HCT116 (cell line): ENCODE measurements around the gene A2M. TPM values are rescaled to one million over a fixed set of nuclear protein-coding genes. Genes with fewer than 3 reads are reported as not detected.

Experiments used
- ATAC-seq: fragments of 200-7000 bp; cut with Tn5 transposase; 2 replicates; pipeline ENCODE4 v1.9.1; 2020; ENCODE audit warnings: mild to moderate bottlenecking, moderate library complexity
- BruUV-seq: library from RNA; stranded (reverse); fragments of 400-500 nt; replicated peaks from 2 replicates; lab custom pipeline; 2021; lab: Mats Ljungman, UMichigan
- CTCF ChIA-PET: fragments of 300-600 bp; sonication (Branson Sonifier 250); formaldehyde crosslinking; loops from one replicate; lab custom pipeline; 2021; ENCODE audit warnings: antibody characterized with exemption; lab: Charles Lee
- POLR2A ChIA-PET: fragments of 300-600, 350-600 bp; sonication (Branson Sonifier 250); formaldehyde crosslinking; loops from one replicate; lab custom pipeline; 2021; ENCODE audit warnings: antibody characterized with exemption; lab: Charles Lee
- RAD21 ChIA-PET, 2 experiments: fragments of 300-600 bp; sonication (Branson Sonifier 250); formaldehyde crosslinking; loops; one replicate each; lab custom pipeline; 2023; ENCODE audit warnings: low total read pairs in 2 of 2; ENCODE audit not compliant: uncharacterized antibody in 2 of 2, unreplicated experiment in 2 of 2, low non-redundant PET in 1 of 2; lab: Charles Lee
- DNase-seq: peaks from one replicate; pipeline ENCODE4 v3.0.0-alpha.2; 2010; ENCODE audit warnings: low read depth, low spot score
- H2AFZ ChIP-seq: fragments of 200-600 bp; shearing (Covaris generic), sonication (generic); 2 replicates; pipeline ENCODE4 v1.6.1; 2017; ENCODE audit warnings: low read depth, mixed run types, mixed read lengths, antibody characterized with exemption, low read length; ENCODE audit not compliant: poor library complexity, severe bottlenecking
- H3K27ac ChIP-seq: 2 replicates; pipeline ENCODE4 v1.5.1; 2012; ENCODE audit warnings: low read depth, low read length
- H3K27me3 ChIP-seq: fragments of 200-600 bp; sonication (generic); 2 replicates; pipeline ENCODE4 v1.6.1; 2016; ENCODE audit warnings: mixed run types, low read length, mixed read lengths; ENCODE audit not compliant: insufficient read depth
- H3K36me3 ChIP-seq, 2 experiments: fragments of 200-500 bp in 1 of 2; fragments of 200-600 bp in 1 of 2; sonication (Bioruptor generic) in 1 of 2; sonication (generic) in 1 of 2; 2 replicates each; pipeline versions ENCODE4 v1.5.1 to v1.6.1; 2014 to 2016; ENCODE audit warnings: low read length in 2 of 2, inconsistent platforms in 1 of 2, mixed read lengths in 1 of 2, mixed run types in 1 of 2; ENCODE audit not compliant: insufficient read depth in 2 of 2, control insufficient read depth in 1 of 2
- H3K4me1 ChIP-seq, 2 experiments: fragments of 200-600 bp in 1 of 2; sonication (generic) in 1 of 2; 2 replicates each; pipeline versions ENCODE4 v1.5.1 to v1.6.1; 2012 to 2017; ENCODE audit warnings: low read length in 2 of 2, inconsistent platforms in 1 of 2, mild to moderate bottlenecking in 1 of 2, mixed read lengths in 1 of 2, mixed run types in 1 of 2, moderate library complexity in 1 of 2; ENCODE audit not compliant: insufficient read depth in 2 of 2, control insufficient read depth in 1 of 2
- H3K4me2 ChIP-seq: fragments of 200-600 bp; sonication (generic); 2 replicates; pipeline ENCODE4 v1.6.1; 2017; ENCODE audit warnings: mixed run types, low read length, mixed read lengths
- H3K4me3 ChIP-seq, 2 experiments: fragments of 200-600 bp in 1 of 2; sonication (generic) in 1 of 2; replicated peaks in 1 of 2; 2 replicates each; pipeline ENCODE4 v1.5.1; 2011 to 2016; ENCODE audit warnings: low read length in 2 of 2, control low read depth in 1 of 2, low read depth in 1 of 2, mild to moderate bottlenecking in 1 of 2, mixed read lengths in 1 of 2, mixed run types in 1 of 2
- H3K79me2 ChIP-seq: fragments of 200-600 bp; sonication (generic); 2 replicates; pipeline ENCODE4 v1.6.1; 2017; ENCODE audit warnings: mild to moderate bottlenecking, mixed run types, low read length, moderate library complexity, mixed read lengths; ENCODE audit not compliant: insufficient read depth
- H3K9ac ChIP-seq: fragments of 200-600 bp; sonication (generic); 2 replicates; pipeline ENCODE4 v1.6.1; 2016; ENCODE audit warnings: low read length, mixed read lengths
- H3K9me2 ChIP-seq: fragments of 200-600 bp; sonication (generic), shearing (Covaris generic); 2 replicates; pipeline ENCODE4 v1.6.1; 2017; ENCODE audit warnings: mixed run types, mild to moderate bottlenecking, moderate library complexity; ENCODE audit not compliant: insufficient read depth
- H3K9me3 ChIP-seq, 2 experiments: fragments of 200-500 bp in 1 of 2; fragments of 200-600 bp in 1 of 2; sonication (Bioruptor generic) in 1 of 2; sonication (generic) in 1 of 2; 2 replicates each; pipeline ENCODE4 v1.6.1; 2014 to 2017; ENCODE audit warnings: low read length in 2 of 2, mixed read lengths in 2 of 2, inconsistent platforms in 1 of 2, low read depth in 1 of 2, mild to moderate bottlenecking in 1 of 2, mixed run types in 1 of 2, moderate library complexity in 1 of 2; ENCODE audit not compliant: control insufficient read depth in 1 of 2, insufficient read depth in 1 of 2
- H4K20me1 ChIP-seq: fragments of 200-600 bp; sonication (generic), shearing (Covaris generic); 2 replicates; pipeline ENCODE4 v1.6.1; 2017; ENCODE audit warnings: mixed run types, mild to moderate bottlenecking, moderate library complexity; ENCODE audit not compliant: insufficient read depth
- CBX3 ChIP-seq: IDR thresholded peaks from 2 replicates; pipeline ENCODE4 v1.6.1; 2012; ENCODE audit warnings: low read depth
- CEBPB ChIP-seq: IDR thresholded peaks from 2 replicates; pipeline ENCODE4 v1.6.1; 2012; ENCODE audit warnings: low read depth
- EGR1 ChIP-seq: IDR thresholded peaks from 2 replicates; pipeline ENCODE4 v1.6.1; 2012; ENCODE audit warnings: low read depth
- ELF1 ChIP-seq: IDR thresholded peaks from 2 replicates; pipeline ENCODE4 v1.6.1; 2012; ENCODE audit warnings: low read depth, borderline replicate concordance
- EZH2 ChIP-seq: fragments of 200-600 bp; sonication (generic); IDR thresholded peaks from 2 replicates; pipeline ENCODE4 v1.6.1; 2017; ENCODE audit warnings: antibody characterized with exemption, mixed run types
- EZH2phosphoT487 ChIP-seq: fragments of 200-600 bp; IDR thresholded peaks from 2 replicates; pipeline ENCODE4 v1.6.1; 2018; ENCODE audit warnings: antibody characterized with exemption, borderline replicate concordance
- JUND ChIP-seq: IDR thresholded peaks from 2 replicates; pipeline ENCODE4 v1.6.1; 2012
- POLR2A ChIP-seq: IDR thresholded peaks from 2 replicates; pipeline ENCODE4 v1.7.0; 2011; ENCODE audit warnings: borderline replicate concordance; ENCODE audit not compliant: insufficient read depth, insufficient read length; ENCODE audit errors: extremely low read depth
- POLR2AphosphoS5 ChIP-seq: IDR thresholded peaks from 2 replicates; pipeline ENCODE4 v1.6.1; 2011; ENCODE audit warnings: mild to moderate bottlenecking, low read depth, low read length, moderate library complexity
- RAD21 ChIP-seq: IDR thresholded peaks from 2 replicates; pipeline ENCODE4 v1.6.1; 2012; ENCODE audit warnings: low read depth, mild to moderate bottlenecking
- SIN3A ChIP-seq: IDR thresholded peaks from 2 replicates; pipeline ENCODE4 v1.6.1; 2012; ENCODE audit warnings: low read depth
- SRF ChIP-seq: IDR thresholded peaks from 2 replicates; pipeline ENCODE4 v1.6.1; 2012; ENCODE audit warnings: low read depth
- TCF7L2 ChIP-seq: IDR thresholded peaks from 2 replicates; pipeline ENCODE4 v1.7.0; 2011; ENCODE audit warnings: borderline replicate concordance, inconsistent platforms; ENCODE audit not compliant: insufficient read depth, insufficient read length; ENCODE audit errors: extremely low read depth
- YY1 ChIP-seq: IDR thresholded peaks from 2 replicates; pipeline ENCODE4 v1.6.1; 2011; ENCODE audit warnings: low read length, low read depth, moderate library complexity, mild to moderate bottlenecking; ENCODE audit not compliant: insufficient replicate concordance; ENCODE audit errors: extremely low read depth
- ZNF274 ChIP-seq: fragments of 200-500 bp; sonication (Bioruptor generic); IDR thresholded peaks from 2 replicates; pipeline ENCODE4 v1.6.1; 2014; ENCODE audit warnings: mild to moderate bottlenecking, low read depth, low read length, inconsistent platforms
- intact Hi-C: fragments of 100-400 bp; cut with micrococcal nuclease; formaldehyde crosslinking; loops from 2 replicates; pipeline ENCODE4 v1.10.0; 2022
- total RNA-seq: library from RNA; stranded (reverse); gene quantifications from one replicate; pipeline ENCODE4 v1.2.1, GENCODE V29; 2021; ENCODE audit not compliant: unreplicated experiment
- TF ChIP-seq, protein P1 (sequence below), 3 experiments: fragments of 200-600 bp in 1 of 3; sonication (generic) in 1 of 3; IDR thresholded peaks in 2 of 3; conservative IDR thresholded peaks in 1 of 3; 2 replicates each; pipeline ENCODE4 v1.5.1; 2012 to 2017; ENCODE audit warnings: low read depth in 2 of 3, low read length in 2 of 3, antibody characterized with exemption in 1 of 3, borderline replicate concordance in 1 of 3, control low read depth in 1 of 3, mild to moderate bottlenecking in 1 of 3, mixed read lengths in 1 of 3, mixed run types in 1 of 3, moderate library complexity in 1 of 3; ENCODE audit not compliant: insufficient read depth in 1 of 3
- TF ChIP-seq, protein P2 (sequence below): IDR thresholded peaks from 2 replicates; pipeline ENCODE4 v1.6.1; 2012
- TF ChIP-seq, protein P3 (sequence below): IDR thresholded peaks from 2 replicates; pipeline ENCODE4 v1.6.1; 2011; ENCODE audit warnings: mild to moderate bottlenecking, low read length, moderate library complexity; ENCODE audit not compliant: insufficient replicate concordance; ENCODE audit errors: extremely low read depth

The A2M gene
- total RNA-seq, 1 experiment from 2014 or later, result 3.0 TPM

DNA sequence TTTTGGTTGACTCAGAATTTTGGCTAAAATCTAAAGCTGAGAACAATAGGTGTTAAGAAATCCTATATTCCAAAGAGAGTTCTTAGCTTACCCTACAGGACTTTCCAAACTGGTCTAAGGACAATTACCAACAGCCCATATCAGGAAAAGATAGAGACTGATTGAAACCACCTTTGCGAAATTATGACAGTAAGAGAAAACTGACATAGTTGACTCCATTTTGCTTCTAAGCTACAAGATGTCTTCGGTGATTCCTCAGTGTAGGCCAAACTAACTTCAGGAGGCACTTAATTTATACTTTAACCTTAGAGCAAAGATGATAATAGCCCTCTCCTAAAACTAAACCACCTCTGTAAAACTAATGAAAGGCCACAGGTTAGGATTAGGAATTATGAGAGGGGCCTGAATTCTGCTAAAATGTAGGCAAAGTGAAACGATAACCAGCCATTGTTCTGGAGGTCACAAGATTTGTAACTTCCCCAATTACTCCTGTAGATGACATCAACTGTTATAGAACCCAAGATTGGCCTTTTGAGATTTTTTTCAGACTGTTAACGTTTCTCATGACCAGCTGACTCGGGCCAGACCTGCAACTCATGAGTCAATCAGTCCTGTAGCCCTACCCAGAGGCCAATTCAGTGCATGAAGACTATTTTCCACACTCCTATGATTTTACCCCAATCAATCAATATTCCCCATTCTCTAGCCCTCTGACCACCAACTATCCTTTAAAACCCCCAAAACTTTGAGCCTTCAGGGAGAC, 83.3 kb downstream of the A2M start:
- no peak for TF ChIP-seq SRF
- TF ChIP-seq YY1, result no peak
- TF ChIP-seq, protein P1, sequence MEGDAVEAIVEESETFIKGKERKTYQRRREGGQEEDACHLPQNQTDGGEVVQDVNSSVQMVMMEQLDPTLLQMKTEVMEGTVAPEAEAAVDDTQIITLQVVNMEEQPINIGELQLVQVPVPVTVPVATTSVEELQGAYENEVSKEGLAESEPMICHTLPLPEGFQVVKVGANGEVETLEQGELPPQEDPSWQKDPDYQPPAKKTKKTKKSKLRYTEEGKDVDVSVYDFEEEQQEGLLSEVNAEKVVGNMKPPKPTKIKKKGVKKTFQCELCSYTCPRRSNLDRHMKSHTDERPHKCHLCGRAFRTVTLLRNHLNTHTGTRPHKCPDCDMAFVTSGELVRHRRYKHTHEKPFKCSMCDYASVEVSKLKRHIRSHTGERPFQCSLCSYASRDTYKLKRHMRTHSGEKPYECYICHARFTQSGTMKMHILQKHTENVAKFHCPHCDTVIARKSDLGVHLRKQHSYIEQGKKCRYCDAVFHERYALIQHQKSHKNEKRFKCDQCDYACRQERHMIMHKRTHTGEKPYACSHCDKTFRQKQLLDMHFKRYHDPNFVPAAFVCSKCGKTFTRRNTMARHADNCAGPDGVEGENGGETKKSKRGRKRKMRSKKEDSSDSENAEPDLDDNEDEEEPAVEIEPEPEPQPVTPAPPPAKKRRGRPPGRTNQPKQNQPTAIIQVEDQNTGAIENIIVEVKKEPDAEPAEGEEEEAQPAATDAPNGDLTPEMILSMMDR (IDR thresholded peaks at IDR 0.05 in 2 of 3, conservative IDR thresholded peaks at IDR 0.05 in 1 of 3; ENCODE audit: borderline replicate concordance in 1 of 3, insufficient read depth in 1 of 3, low read depth in 2 of 3, low read length in 2 of 3), result no peak
- TF ChIP-seq ZNF274, result no peak
- TF ChIP-seq SIN3A, result no peak
- no peak for TF ChIP-seq EZH2phosphoT487
- no peak for TF ChIP-seq CBX3
- TF ChIP-seq TCF7L2, result no peak
- TF ChIP-seq EZH2, result no peak
- TF ChIP-seq POLR2AphosphoS5, result no peak
- TF ChIP-seq POLR2A, result no peak
- no peak for TF ChIP-seq CEBPB
- no peak for TF ChIP-seq EGR1
- no peak for TF ChIP-seq JUND
- TF ChIP-seq, protein P2, sequence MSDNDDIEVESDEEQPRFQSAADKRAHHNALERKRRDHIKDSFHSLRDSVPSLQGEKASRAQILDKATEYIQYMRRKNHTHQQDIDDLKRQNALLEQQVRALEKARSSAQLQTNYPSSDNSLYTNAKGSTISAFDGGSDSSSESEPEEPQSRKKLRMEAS, result no peak
- TF ChIP-seq ELF1, result no peak
- TF ChIP-seq RAD21, result no peak
- TF ChIP-seq, protein P3, sequence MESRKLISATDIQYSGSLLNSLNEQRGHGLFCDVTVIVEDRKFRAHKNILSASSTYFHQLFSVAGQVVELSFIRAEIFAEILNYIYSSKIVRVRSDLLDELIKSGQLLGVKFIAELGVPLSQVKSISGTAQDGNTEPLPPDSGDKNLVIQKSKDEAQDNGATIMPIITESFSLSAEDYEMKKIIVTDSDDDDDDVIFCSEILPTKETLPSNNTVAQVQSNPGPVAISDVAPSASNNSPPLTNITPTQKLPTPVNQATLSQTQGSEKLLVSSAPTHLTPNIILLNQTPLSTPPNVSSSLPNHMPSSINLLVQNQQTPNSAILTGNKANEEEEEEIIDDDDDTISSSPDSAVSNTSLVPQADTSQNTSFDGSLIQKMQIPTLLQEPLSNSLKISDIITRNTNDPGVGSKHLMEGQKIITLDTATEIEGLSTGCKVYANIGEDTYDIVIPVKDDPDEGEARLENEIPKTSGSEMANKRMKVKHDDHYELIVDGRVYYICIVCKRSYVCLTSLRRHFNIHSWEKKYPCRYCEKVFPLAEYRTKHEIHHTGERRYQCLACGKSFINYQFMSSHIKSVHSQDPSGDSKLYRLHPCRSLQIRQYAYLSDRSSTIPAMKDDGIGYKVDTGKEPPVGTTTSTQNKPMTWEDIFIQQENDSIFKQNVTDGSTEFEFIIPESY, result no peak
- TF ChIP-seq, all 23 proteins: peak for 0
- no peak for ATAC-seq
- Histone ChIP-seq H3K36me3 (no peaks in the 10 kb centered on the region), H2AFZ (no peak overlapping the region), H3K9me2 (no peaks in the 10 kb centered on the region), H3K79me2 (no peaks in the 10 kb centered on the region), H3K27ac (no peak overlapping the region), H3K4me2 (no peak overlapping the region), H3K4me1 (no peaks in the 10 kb centered on the region), H4K20me1 (no peaks in the 10 kb centered on the region), H3K9ac (no peak overlapping the region), H3K27me3 (no peaks in the 10 kb centered on the region), H3K9me3 (no peaks in the 10 kb centered on the region), H3K4me3 (no peak overlapping the region)
- ChIA-PET POLR2A (no interaction called here), RAD21 (no interaction called here), CTCF (interaction anchor here (0.6 kb wide), 1 partner anchor 375 kb away, joined by 5 read pairs; no protein-coding TSS in a partner anchor)
- BruUV-seq, result no TSS peak
- intact Hi-C loops, result no loop called here
- no peak for DNase-seq
